NT2/D1 (cell line): ENCODE measurements around the gene TMUB1.

Experiments
- DNase-seq: peaks from one replicate; pipeline ENCODE4 v3.0.0-alpha.2; 2011; ENCODE audit warnings: low read depth, low spot score
- H3K27me3 ChIP-seq: 2 replicates; pipeline ENCODE4 v1.6.0; 2011; ENCODE audit warnings: mild to moderate bottlenecking; ENCODE audit not compliant: insufficient read length, insufficient read depth
- H3K36me3 ChIP-seq: 2 replicates; pipeline ENCODE4 v1.6.1; 2011; ENCODE audit warnings: mild to moderate bottlenecking, low read length, mixed read lengths; ENCODE audit not compliant: insufficient read depth, insufficient read length
- H3K4me1 ChIP-seq: 2 replicates; pipeline ENCODE4 v1.5.1; 2011; ENCODE audit not compliant: insufficient read depth, insufficient read length
- H3K4me3 ChIP-seq: 2 replicates; pipeline ENCODE4 v1.5.1; 2011; ENCODE audit warnings: low read depth; ENCODE audit not compliant: insufficient read length
- H3K9ac ChIP-seq: 2 replicates; pipeline ENCODE4 v1.6.0; 2011; ENCODE audit warnings: low read depth; ENCODE audit not compliant: insufficient read length
- H3K9me3 ChIP-seq: 2 replicates; pipeline ENCODE4 v1.5.1; 2011; ENCODE audit warnings: mild to moderate bottlenecking, low read length; ENCODE audit not compliant: insufficient read depth
- SUZ12 ChIP-seq: IDR thresholded peaks from 2 replicates; pipeline ENCODE4 v1.6.1; 2011; ENCODE audit not compliant: insufficient read length, insufficient read depth; ENCODE audit errors: extremely low read depth
- YY1 ChIP-seq: IDR thresholded peaks from 2 replicates; pipeline ENCODE4 v1.6.1; 2011; ENCODE audit not compliant: insufficient read length, insufficient read depth
- ZNF274 ChIP-seq: IDR thresholded peaks from 2 replicates; pipeline ENCODE4 v1.6.1; 2011; ENCODE audit warnings: mild to moderate bottlenecking, low read depth, low read length

Gene TMUB1

DNA sequence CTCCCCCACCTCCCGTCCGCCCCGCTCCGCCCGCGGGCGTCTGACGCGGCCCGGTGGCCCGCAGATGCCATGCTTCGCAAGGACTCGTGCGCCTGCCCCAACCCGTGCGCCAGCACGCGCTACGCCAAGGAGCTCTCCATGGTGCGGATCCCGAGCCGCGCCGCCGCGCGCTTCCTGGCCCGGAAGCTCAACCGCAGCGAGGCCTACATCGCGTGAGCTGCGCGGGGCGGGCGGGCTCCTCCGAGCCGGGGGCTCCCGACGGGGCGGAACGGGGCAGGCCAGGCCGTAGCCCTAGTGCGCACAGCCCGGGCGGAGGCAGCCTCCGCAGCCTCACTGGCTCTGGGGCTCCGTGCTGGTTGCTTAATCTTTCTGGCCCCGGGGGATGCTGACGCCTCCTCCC lies 32.2 kb downstream of the TMUB1 start:
- no peak for TF ChIP-seq SUZ12
- no peak for TF ChIP-seq YY1
- no peak for TF ChIP-seq ZNF274
- H3K4me3 ChIP-seq, result no peak overlapping the region
- H3K27me3 ChIP-seq, result peaks cover 29% of the 10 kb centered on the region
- H3K36me3 ChIP-seq, result peaks cover 11% of the 10 kb centered on the region
- H3K9me3 ChIP-seq, result no peaks in the 10 kb centered on the region
- peaks cover 8% of the 10 kb centered on the region for H3K4me1 ChIP-seq
- peak; percentile 83 for DNase-seq
- H3K9ac ChIP-seq, result peak overlapping the region; percentile 21

DNA sequence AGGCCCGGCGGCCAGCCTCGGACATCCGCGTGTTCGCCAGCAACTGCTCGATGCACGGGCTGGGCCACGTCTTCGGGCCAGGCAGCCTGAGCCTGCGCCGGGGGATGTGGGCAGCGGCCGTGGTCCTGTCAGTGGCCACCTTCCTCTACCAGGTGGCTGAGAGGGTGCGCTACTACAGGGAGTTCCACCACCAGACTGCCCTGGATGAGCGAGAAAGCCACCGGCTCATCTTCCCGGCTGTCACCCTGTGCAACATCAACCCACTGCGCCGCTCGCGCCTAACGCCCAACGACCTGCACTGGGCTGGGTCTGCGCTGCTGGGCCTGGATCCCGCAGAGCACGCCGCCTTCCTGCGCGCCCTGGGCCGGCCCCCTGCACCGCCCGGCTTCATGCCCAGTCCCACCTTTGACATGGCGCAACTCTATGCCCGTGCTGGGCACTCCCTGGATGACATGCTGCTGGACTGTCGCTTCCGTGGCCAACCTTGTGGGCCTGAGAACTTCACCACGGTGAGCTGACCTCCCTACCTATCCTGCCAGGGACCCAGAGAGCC lies 34.3 kb downstream of the TMUB1 start:
- peaks cover 3% of the 10 kb centered on the region for H3K4me1 ChIP-seq
- no peak for DNase-seq
- peaks cover 26% of the 10 kb centered on the region for H3K27me3 ChIP-seq
- H3K9me3 ChIP-seq, result no peaks in the 10 kb centered on the region
- TF ChIP-seq ZNF274 (no peak), YY1 (no peak), SUZ12 (no peak)
- H3K9ac ChIP-seq, result no peak overlapping the region
- no peak overlapping the region for H3K4me3 ChIP-seq
- H3K36me3 ChIP-seq, result peaks cover 21% of the 10 kb centered on the region

DNA sequence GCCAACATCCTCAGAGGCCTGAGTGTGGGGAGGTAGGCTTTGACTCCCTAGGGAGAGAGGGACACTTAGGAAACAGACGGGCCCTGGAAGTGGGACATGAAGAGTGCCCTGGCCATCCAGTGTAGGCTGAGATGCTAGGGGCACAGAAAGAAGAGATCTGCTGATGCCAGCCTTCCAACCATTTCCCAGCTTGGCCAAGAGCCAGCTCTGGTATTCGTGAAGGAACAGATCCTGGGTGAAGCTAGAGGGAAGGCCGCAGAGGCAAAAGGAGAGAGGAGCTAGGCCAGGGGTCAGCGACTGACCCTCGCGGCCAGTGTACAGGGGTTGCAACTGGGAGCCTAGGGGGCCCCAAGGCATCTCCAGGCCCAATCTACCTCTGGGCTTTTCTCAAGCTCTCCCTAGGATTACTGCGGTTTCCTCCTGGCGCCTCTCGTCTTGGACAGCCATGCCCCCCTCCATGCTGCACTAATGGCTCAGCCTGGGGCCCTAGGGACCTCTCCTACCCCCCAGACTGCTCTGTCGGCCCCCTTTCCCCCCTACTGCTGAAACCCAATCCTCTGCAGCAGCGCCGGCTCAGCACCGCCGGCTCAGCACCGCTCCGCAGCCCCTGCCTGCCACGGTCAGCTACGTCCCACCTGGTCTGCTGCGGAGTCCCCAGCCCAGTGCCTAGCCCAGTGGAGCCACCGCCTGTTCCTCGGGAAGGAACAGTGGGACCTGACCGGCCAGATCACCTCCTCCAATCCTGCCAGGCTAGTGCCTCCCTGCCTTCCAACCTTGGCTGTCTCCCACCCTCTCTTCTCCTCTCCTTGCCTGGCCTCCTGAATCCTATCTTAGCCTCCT lies 35.1 kb downstream of the TMUB1 start, which contains the start of gene ASIC3:
Gene ASIC3, plus strand, starts transcription at position 556 of the 840 bp plus-strand sequence. CDS start 355 bp downstream, outside the sequence.
- no peak within 1 kb of the TSS for H3K4me3 ChIP-seq
- no peak for TF ChIP-seq YY1
- TF ChIP-seq ZNF274, result no peak
- no peak for TF ChIP-seq SUZ12
- peaks cover 3% of the 10 kb centered on the region for H3K4me1 ChIP-seq
- peaks cover 24% of the 10 kb centered on the region for H3K36me3 ChIP-seq
- no peaks in the 10 kb centered on the region for H3K9me3 ChIP-seq
- no peak within 1 kb of the TSS for H3K9ac ChIP-seq
- peaks cover 26% of the 10 kb centered on the region for H3K27me3 ChIP-seq
- no peak for DNase-seq

GRCh38 chr7:151046603-151047573 lies 36.4 kb downstream of the TMUB1 start:
- Histone ChIP-seq H3K4me3 (no peak overlapping the region), H3K4me1 (peaks cover 3% of the 10 kb centered on the region), H3K27me3 (peaks cover 20% of the 10 kb centered on the region), H3K9ac (no peak overlapping the region), H3K9me3 (no peaks in the 10 kb centered on the region), H3K36me3 (peaks cover 35% of the 10 kb centered on the region)
- DNase-seq, result no peak
- TF ChIP-seq SUZ12 (no peak), ZNF274 (no peak), YY1 (no peak)

GRCh38 chr7:151045967-151046366 lies 37.3 kb downstream of the TMUB1 start:
- H3K4me1 ChIP-seq, result peaks cover 3% of the 10 kb centered on the region
- TF ChIP-seq ZNF274 (no peak), SUZ12 (no peak), YY1 (no peak)
- peaks cover 43% of the 10 kb centered on the region for H3K36me3 ChIP-seq
- H3K4me3 ChIP-seq, result no peak overlapping the region
- no peaks in the 10 kb centered on the region for H3K9me3 ChIP-seq
- H3K27me3 ChIP-seq, result peaks cover 16% of the 10 kb centered on the region
- no peak overlapping the region for H3K9ac ChIP-seq
- DNase-seq, result no peak

DNA sequence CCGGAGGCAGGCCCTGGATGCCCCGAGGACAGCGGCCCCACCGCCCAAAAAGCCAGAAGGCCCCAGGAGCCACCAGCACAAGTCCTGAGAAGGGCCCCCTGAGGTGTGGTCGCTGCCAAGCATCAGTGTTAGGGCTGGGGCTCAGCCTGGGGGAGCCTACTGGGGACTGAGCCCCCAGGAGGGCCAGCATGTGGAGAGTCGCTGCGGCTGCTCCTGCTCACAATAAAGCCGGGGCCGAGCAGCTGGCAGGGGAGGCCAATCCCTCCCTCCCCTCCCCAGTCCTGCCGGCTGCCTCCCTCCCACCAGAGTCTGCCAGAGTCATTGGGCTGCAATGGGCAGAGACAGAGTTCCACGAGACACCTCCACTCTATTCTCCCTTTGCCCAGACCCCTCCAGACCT lies 38.0 kb downstream of the TMUB1 start:
- no peaks in the 10 kb centered on the region for H3K9me3 ChIP-seq

More for the DNA sequence above, 38.0 kb downstream of the TMUB1 start:
- no peak for TF ChIP-seq SUZ12
- no peak for TF ChIP-seq ZNF274
- no peak for TF ChIP-seq YY1
- H3K36me3 ChIP-seq, result peaks cover 43% of the 10 kb centered on the region
- H3K4me3 ChIP-seq, result no peak overlapping the region
- H3K9ac ChIP-seq, result no peak overlapping the region
- peaks cover under 1% of the 10 kb centered on the region for H3K4me1 ChIP-seq
- H3K27me3 ChIP-seq, result peaks cover 9% of the 10 kb centered on the region
- DNase-seq, result no peak
